A549 (cell line): ENCODE measurements around the gene EBF3. TPM values are rescaled to one million over a fixed set of nuclear protein-coding genes. Genes with fewer than 3 reads are reported as not detected.
A peak's percentile ranks its signal among the peaks of the same experiment; 100 is the strongest.

Experiments
- ATAC-seq, 2 experiments: fragments of 200-7000 bp in 1 of 2; fragments of >200 bp in 1 of 2; cut with Nextera tagmentation in 1 of 2; cut with Tn5 transposase in 1 of 2; 3 replicates each; pipeline versions ENCODE4 v1.8.0 to v1.9.1; 2018 to 2020; ENCODE audit warnings: mild to moderate bottlenecking in 1 of 2, moderate library complexity in 1 of 2
- CTCF ChIA-PET: fragments of 300-600 bp; sonication (Branson Sonifier 250); formaldehyde crosslinking; extraction: SDS; loops from one replicate; lab custom pipeline; 2021; ENCODE audit warnings: antibody characterized with exemption, inconsistent platforms; lab: Yijun Ruan, JAX
- POLR2A ChIA-PET: fragments of 350-600 bp; formaldehyde crosslinking; extraction: SDS; loops from one replicate; lab custom pipeline; 2021; ENCODE audit warnings: antibody characterized with exemption, inconsistent platforms; lab: Yijun Ruan, JAX
- DNase-seq, 2 experiments: peaks; one replicate each; pipeline versions ENCODE4 v3.0.0 to v3.0.0-alpha.2; 2011 to 2016; ENCODE audit warnings: low read depth in 1 of 2, low spot score in 1 of 2
- FAIRE-seq: peaks from 2 replicates; lab custom pipeline; 2011; peaks lifted over from hg19 to GRCh38; lab: Jason Lieb, UNC
- H3K27ac ChIP-seq, 2 experiments: fragments of >200 bp; sonication (Bioruptor Twin); formaldehyde crosslinking; 3 replicates each; pipeline ENCODE4 v1.5.1; 2016 to 2017
- H3K4me1 ChIP-seq: fragments of >200 bp; sonication (Bioruptor Twin); formaldehyde crosslinking; 3 replicates; pipeline ENCODE4 v1.6.1; 2016
- H3K4me2 ChIP-seq: fragments of >200 bp; sonication (Bioruptor Twin); formaldehyde crosslinking; 3 replicates; pipeline ENCODE4 v1.6.1; 2016
- H3K4me3 ChIP-seq: fragments of >200 bp; sonication (Bioruptor Twin); formaldehyde crosslinking; 3 replicates; pipeline ENCODE4 v1.5.1; 2016
- H3K9me3 ChIP-seq: fragments of >200 bp; sonication (Bioruptor Twin); formaldehyde crosslinking; 3 replicates; pipeline ENCODE4 v1.6.1; 2016
- BHLHE40 ChIP-seq: IDR thresholded peaks from 2 replicates; pipeline ENCODE4 v1.6.1; 2012; ENCODE audit warnings: low read depth, low read length, inconsistent platforms
- CBX8 ChIP-seq: fragments of 200-600 bp; sonication (generic); IDR thresholded peaks from 2 replicates; pipeline ENCODE4 v1.6.1; 2016
- CEBPB ChIP-seq, 2 experiments: fragments of >200 bp in 1 of 2; sonication (Bioruptor Twin) in 1 of 2; formaldehyde crosslinking in 1 of 2; IDR thresholded peaks; 2 replicates each; pipeline ENCODE4 v1.6.1; 2012 to 2016
- EP300 ChIP-seq, 2 experiments: fragments of >200 bp; sonication (Bioruptor Twin); formaldehyde crosslinking; IDR thresholded peaks; 2 replicates in 1 of 2; 3 replicates in 1 of 2; pipeline ENCODE4 v1.6.1; 2016 to 2017
- ESRRA ChIP-seq: fragments of 150-350 bp; IDR thresholded peaks from 2 replicates; pipeline ENCODE4 v1.6.1; 2014; ENCODE audit warnings: mild to moderate bottlenecking, low read length, borderline replicate concordance
- GATA3 ChIP-seq: IDR thresholded peaks from 2 replicates; pipeline ENCODE4 v1.6.1; 2012; ENCODE audit warnings: borderline replicate concordance
- HEYL ChIP-seq: fragments of 250-450 bp; sonication (Bioruptor Pico); IDR thresholded peaks from 2 replicates; pipeline ENCODE4 v1.8.0; 2021; ENCODE audit warnings: mild to moderate bottlenecking, moderate library complexity
- HOXA7 ChIP-seq: fragments of 250-450 bp; sonication (Bioruptor Pico); IDR thresholded peaks from 2 replicates; pipeline ENCODE4 v1.5.0; 2020; ENCODE audit warnings: mild to moderate bottlenecking, moderate library complexity
- KDM1A ChIP-seq: fragments of 200-600 bp; sonication (generic); IDR thresholded peaks from 2 replicates; pipeline ENCODE4 v1.6.1; 2016; ENCODE audit warnings: low read depth, mild to moderate bottlenecking
- MYC ChIP-seq: IDR thresholded peaks from 2 replicates; pipeline ENCODE4 v1.6.1; 2012; ENCODE audit warnings: mild to moderate bottlenecking, inconsistent platforms, low read length, improper control_type of control experiment, borderline replicate concordance
- PHF8 ChIP-seq: fragments of 200-600 bp; sonication (generic); IDR thresholded peaks from 2 replicates; pipeline ENCODE4 v1.6.1; 2016; ENCODE audit warnings: low read depth, mild to moderate bottlenecking, antibody characterized with exemption, moderate library complexity, borderline replicate concordance
- SREBF2 ChIP-seq: fragments of 450-650 bp; IDR thresholded peaks from 2 replicates; pipeline ENCODE4 v1.6.1; 2014; ENCODE audit warnings: mild to moderate bottlenecking, moderate library complexity
- TP53 ChIP-seq: fragments of 250-450 bp; sonication (Bioruptor Pico); IDR thresholded peaks from 2 replicates; pipeline ENCODE4 v1.5.0; 2021; ENCODE audit warnings: mild to moderate bottlenecking, moderate library complexity
- ZSCAN20 ChIP-seq: fragments of 250-450 bp; sonication (Bioruptor Pico); IDR thresholded peaks from 2 replicates; pipeline ENCODE4 v1.8.0; 2022; ENCODE audit warnings: mild to moderate bottlenecking, moderate library complexity
- WGBS: methylation state at CpG from one replicate; pipeline ENCODE4 v1.1.6; 2017; ENCODE audit errors: missing lambda C conversion rate; 5-methylcytosine and 5-hydroxymethylcytosine counted together
- polyA plus RNA-seq, 4 experiments: library from polyadenylated mRNA; depleted of rRNA in 3 of 4; stranded (reverse); fragments of >200 nt; fragmentation: RNase III in 1 of 4; extraction: RNeasy Plus Mini Kit Qiagen cat#74134 plus additional on column Dnase treatment in 1 of 4; gene quantifications; 2 replicates in 3 of 4; 3 replicates in 1 of 4; pipeline ENCODE4 v1.2.3, GENCODE V29; 2011 to 2017
- TF ChIP-seq, protein P1 (sequence below): fragments of 150-350 bp; IDR thresholded peaks from 2 replicates; pipeline ENCODE4 v1.6.1; 2014; ENCODE audit warnings: low read depth, mild to moderate bottlenecking, low read length
- TF ChIP-seq, protein P2 (sequence below): IDR thresholded peaks from 2 replicates; pipeline ENCODE4 v1.6.1; 2012
- TF ChIP-seq, protein P3 (sequence below): fragments of >200 bp; sonication (Bioruptor Twin); formaldehyde crosslinking; IDR thresholded peaks from 3 replicates; pipeline ENCODE4 v1.5.1; 2016
- TF ChIP-seq, protein P4 (sequence below): fragments of 200-600 bp; sonication (generic); IDR thresholded peaks from 2 replicates; pipeline ENCODE4 v1.6.1; 2016; ENCODE audit warnings: antibody characterized with exemption, mild to moderate bottlenecking, moderate library complexity
- TF ChIP-seq, protein P5 (sequence below): fragments of 450-650 bp; IDR thresholded peaks from 2 replicates; pipeline ENCODE4 v1.6.1; 2014; ENCODE audit warnings: antibody characterized with exemption
- TF ChIP-seq, protein P6 (sequence below): fragments of 250-450 bp; sonication (Bioruptor Pico); IDR thresholded peaks from 2 replicates; pipeline ENCODE4 v1.5.0; 2021; ENCODE audit warnings: mild to moderate bottlenecking, moderate library complexity, borderline replicate concordance

EBF3 gene
- polyA plus RNA-seq, 2 of the 4 experiments (the other 2 are of a cell fraction) = 0.12 TPM; not detected in 1

DNA sequence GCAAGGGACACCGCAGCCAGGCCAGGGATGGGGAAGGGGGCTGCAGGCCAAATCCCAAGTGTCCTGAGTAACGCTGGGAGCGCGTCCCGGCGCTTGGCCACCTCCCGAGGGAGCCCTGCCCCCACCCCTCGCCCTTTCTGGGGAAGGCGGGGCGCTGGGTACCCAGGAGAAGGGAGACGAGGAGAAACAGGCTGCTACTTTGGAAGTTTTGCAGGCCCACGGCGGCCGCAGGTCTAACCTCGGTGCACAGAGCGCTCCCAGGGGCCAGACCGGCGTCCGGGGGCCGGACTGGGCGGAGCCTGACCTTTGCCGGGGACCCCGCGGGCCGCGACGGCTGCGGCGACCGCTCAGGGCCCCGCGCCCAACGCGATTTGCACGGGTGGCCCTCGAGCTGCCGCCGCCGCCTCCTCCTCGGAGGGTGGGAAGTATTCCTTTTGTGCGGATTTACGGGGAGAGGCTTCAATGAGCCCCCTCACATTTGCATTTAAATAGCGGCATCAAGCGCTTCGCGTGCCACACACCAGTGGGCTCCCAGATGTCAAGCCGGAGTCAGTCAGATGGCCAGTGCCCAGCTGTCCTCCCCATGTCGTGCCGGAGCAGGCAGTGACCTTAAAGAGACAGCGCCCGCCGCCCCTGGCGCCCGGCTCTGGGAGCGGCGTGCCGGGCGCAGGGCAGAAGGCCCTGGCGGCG lies 3.0 kb upstream of the EBF3 start:
- FAIRE-seq (no peak), ATAC-seq (no peak), DNase-seq (no peak)
- WGBS = 46% methylated on average over 32 of the region's 60 CpGs
- no peak overlapping the region for H3K4me3 ChIP-seq
- H3K27ac ChIP-seq = no peak overlapping the region
- CTCF ChIA-PET = no interaction called here
- TF ChIP-seq, protein P1, sequence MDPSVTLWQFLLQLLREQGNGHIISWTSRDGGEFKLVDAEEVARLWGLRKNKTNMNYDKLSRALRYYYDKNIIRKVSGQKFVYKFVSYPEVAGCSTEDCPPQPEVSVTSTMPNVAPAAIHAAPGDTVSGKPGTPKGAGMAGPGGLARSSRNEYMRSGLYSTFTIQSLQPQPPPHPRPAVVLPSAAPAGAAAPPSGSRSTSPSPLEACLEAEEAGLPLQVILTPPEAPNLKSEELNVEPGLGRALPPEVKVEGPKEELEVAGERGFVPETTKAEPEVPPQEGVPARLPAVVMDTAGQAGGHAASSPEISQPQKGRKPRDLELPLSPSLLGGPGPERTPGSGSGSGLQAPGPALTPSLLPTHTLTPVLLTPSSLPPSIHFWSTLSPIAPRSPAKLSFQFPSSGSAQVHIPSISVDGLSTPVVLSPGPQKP = no peak
- TF ChIP-seq CBX8 (no peak), HEYL (CRISPR knock-in tag) (no peak), GATA3 (no peak), SREBF2 (no peak), EP300 (IDR thresholded peaks at IDR 0.05) (no peak), CEBPB (IDR thresholded peaks at IDR 0.05) (no peak), ESRRA (no peak), MYC (no peak), KDM1A (no peak), BHLHE40 (no peak), PHF8 (no peak), ZSCAN20 (CRISPR knock-in tag) (no peak), TP53 (CRISPR knock-in tag) (no peak), HOXA7 (CRISPR knock-in tag) (no peak)
- TF ChIP-seq, protein P2, sequence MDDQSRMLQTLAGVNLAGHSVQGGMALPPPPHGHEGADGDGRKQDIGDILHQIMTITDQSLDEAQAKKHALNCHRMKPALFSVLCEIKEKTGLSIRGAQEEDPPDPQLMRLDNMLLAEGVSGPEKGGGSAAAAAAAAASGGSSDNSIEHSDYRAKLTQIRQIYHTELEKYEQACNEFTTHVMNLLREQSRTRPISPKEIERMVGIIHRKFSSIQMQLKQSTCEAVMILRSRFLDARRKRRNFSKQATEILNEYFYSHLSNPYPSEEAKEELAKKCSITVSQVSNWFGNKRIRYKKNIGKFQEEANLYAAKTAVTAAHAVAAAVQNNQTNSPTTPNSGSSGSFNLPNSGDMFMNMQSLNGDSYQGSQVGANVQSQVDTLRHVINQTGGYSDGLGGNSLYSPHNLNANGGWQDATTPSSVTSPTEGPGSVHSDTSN = no peak
- TF ChIP-seq, protein P3, sequence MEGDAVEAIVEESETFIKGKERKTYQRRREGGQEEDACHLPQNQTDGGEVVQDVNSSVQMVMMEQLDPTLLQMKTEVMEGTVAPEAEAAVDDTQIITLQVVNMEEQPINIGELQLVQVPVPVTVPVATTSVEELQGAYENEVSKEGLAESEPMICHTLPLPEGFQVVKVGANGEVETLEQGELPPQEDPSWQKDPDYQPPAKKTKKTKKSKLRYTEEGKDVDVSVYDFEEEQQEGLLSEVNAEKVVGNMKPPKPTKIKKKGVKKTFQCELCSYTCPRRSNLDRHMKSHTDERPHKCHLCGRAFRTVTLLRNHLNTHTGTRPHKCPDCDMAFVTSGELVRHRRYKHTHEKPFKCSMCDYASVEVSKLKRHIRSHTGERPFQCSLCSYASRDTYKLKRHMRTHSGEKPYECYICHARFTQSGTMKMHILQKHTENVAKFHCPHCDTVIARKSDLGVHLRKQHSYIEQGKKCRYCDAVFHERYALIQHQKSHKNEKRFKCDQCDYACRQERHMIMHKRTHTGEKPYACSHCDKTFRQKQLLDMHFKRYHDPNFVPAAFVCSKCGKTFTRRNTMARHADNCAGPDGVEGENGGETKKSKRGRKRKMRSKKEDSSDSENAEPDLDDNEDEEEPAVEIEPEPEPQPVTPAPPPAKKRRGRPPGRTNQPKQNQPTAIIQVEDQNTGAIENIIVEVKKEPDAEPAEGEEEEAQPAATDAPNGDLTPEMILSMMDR = no peak
- TF ChIP-seq, protein P4, sequence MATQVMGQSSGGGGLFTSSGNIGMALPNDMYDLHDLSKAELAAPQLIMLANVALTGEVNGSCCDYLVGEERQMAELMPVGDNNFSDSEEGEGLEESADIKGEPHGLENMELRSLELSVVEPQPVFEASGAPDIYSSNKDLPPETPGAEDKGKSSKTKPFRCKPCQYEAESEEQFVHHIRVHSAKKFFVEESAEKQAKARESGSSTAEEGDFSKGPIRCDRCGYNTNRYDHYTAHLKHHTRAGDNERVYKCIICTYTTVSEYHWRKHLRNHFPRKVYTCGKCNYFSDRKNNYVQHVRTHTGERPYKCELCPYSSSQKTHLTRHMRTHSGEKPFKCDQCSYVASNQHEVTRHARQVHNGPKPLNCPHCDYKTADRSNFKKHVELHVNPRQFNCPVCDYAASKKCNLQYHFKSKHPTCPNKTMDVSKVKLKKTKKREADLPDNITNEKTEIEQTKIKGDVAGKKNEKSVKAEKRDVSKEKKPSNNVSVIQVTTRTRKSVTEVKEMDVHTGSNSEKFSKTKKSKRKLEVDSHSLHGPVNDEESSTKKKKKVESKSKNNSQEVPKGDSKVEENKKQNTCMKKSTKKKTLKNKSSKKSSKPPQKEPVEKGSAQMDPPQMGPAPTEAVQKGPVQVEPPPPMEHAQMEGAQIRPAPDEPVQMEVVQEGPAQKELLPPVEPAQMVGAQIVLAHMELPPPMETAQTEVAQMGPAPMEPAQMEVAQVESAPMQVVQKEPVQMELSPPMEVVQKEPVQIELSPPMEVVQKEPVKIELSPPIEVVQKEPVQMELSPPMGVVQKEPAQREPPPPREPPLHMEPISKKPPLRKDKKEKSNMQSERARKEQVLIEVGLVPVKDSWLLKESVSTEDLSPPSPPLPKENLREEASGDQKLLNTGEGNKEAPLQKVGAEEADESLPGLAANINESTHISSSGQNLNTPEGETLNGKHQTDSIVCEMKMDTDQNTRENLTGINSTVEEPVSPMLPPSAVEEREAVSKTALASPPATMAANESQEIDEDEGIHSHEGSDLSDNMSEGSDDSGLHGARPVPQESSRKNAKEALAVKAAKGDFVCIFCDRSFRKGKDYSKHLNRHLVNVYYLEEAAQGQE = no peak
- TF ChIP-seq, protein P5, sequence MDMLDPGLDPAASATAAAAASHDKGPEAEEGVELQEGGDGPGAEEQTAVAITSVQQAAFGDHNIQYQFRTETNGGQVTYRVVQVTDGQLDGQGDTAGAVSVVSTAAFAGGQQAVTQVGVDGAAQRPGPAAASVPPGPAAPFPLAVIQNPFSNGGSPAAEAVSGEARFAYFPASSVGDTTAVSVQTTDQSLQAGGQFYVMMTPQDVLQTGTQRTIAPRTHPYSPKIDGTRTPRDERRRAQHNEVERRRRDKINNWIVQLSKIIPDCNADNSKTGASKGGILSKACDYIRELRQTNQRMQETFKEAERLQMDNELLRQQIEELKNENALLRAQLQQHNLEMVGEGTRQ = no peak
- TF ChIP-seq, protein P6, sequence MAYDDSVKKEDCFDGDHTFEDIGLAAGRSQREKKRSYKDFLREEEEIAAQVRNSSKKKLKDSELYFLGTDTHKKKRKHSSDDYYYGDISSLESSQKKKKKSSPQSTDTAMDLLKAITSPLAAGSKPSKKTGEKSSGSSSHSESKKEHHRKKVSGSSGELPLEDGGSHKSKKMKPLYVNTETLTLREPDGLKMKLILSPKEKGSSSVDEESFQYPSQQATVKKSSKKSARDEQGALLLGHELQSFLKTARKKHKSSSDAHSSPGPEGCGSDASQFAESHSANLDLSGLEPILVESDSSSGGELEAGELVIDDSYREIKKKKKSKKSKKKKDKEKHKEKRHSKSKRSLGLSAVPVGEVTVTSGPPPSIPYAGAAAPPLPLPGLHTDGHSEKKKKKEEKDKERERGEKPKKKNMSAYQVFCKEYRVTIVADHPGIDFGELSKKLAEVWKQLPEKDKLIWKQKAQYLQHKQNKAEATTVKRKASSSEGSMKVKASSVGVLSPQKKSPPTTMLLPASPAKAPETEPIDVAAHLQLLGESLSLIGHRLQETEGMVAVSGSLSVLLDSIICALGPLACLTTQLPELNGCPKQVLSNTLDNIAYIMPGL (CRISPR knock-in tag) = no peak
- H3K4me2 ChIP-seq = peak overlapping the region; percentile 43
- POLR2A ChIA-PET = no interaction called here
- H3K9me3 ChIP-seq = no peaks in the 10 kb centered on the region
- H3K4me1 ChIP-seq = peaks cover 9% of the 10 kb centered on the region; the same call in 1 of the 3 replicates
